Skeletal muscle tissue (tissue), 4 donors: Measurements from ENCODE around the gene RGS8. TPM values are rescaled to one million over a fixed set of nuclear protein-coding genes. Genes with fewer than 3 reads are reported as not detected.

Source experiments
- H3K27ac ChIP-seq: one replicate; pipeline ENCODE4 v1.7.0; 2013; ENCODE audit warnings: mild to moderate bottlenecking, low read depth, low read length, inconsistent platforms
- H3K27me3 ChIP-seq, 3 donors: one replicate each; pipeline ENCODE4 v1.7.0; 2013; ENCODE audit warnings: low read length in 3 of 3; ENCODE audit not compliant: control insufficient read depth in 3 of 3, insufficient read depth in 3 of 3
- H3K36me3 ChIP-seq, 3 donors: one replicate each; pipeline ENCODE4 v1.7.0; 2013; ENCODE audit warnings: low read length in 3 of 3; ENCODE audit not compliant: control insufficient read depth in 3 of 3, insufficient read depth in 3 of 3
- H3K4me1 ChIP-seq, 3 donors: one replicate each; pipeline ENCODE4 v1.7.0; 2013; ENCODE audit warnings: low read length in 3 of 3, mild to moderate bottlenecking in 3 of 3; ENCODE audit not compliant: control insufficient read depth in 3 of 3, insufficient read depth in 3 of 3
- H3K4me3 ChIP-seq, 3 donors: one replicate each; pipeline ENCODE4 v1.7.0; 2013; ENCODE audit warnings: low read length in 3 of 3
- H3K9ac ChIP-seq, 3 donors: one replicate each; pipeline ENCODE4 v1.7.0; 2013; ENCODE audit warnings: low read length in 3 of 3, mild to moderate bottlenecking in 3 of 3, moderate library complexity in 2 of 3, low read depth in 1 of 3
- H3K9me3 ChIP-seq, 3 donors: one replicate each; pipeline ENCODE4 v1.7.0; 2013; ENCODE audit warnings: low read length in 3 of 3; ENCODE audit not compliant: control insufficient read depth in 3 of 3
- total RNA-seq: library from RNA; depleted of rRNA; stranded (reverse); fragments of >200 nt; gene quantifications from one replicate; pipeline ENCODE4 v1.2.3, GENCODE V29; 2014
- donor health status: Osteomylitis.

RGS8 gene
- total RNA-seq, 1 donor from 2014 or later, result not detected

GRCh38 chr1:182644886-182645285 is 39.5 kb downstream of the RGS8 start:
- Histone ChIP-seq H3K4me1 (no peaks in the 10 kb centered on the region), H3K4me3 (no peak overlapping the region), H3K27ac (no peak overlapping the region)

GRCh38 chr1:182643699-182644098 is 40.7 kb downstream of the RGS8 start:
- Histone ChIP-seq H3K27ac (no peak overlapping the region), H3K4me1 (no peaks in the 10 kb centered on the region), H3K9ac (no peak overlapping the region), H3K36me3 (no peaks in the 10 kb centered on the region), H3K27me3 (peaks cover 0 to 3% (median 0%) of the 10 kb centered on the region in 3 donors), H3K9me3 (no peaks in the 10 kb centered on the region), H3K4me3 (no peak overlapping the region)

More at GRCh38 chr1:182644886-182645285, 39.5 kb downstream of the RGS8 start:
- H3K27me3 ChIP-seq, result peaks cover 0 to 3% (median 0%) of the 10 kb centered on the region in 3 donors
- H3K9ac ChIP-seq, result no peak overlapping the region
- H3K9me3 ChIP-seq, result no peaks in the 10 kb centered on the region
- no peaks in the 10 kb centered on the region for H3K36me3 ChIP-seq

GRCh38 chr1:182642461-182642860 is 41.9 kb downstream of the RGS8 start:
- H3K4me1 ChIP-seq, result no peaks in the 10 kb centered on the region
- no peak overlapping the region for H3K9ac ChIP-seq
- no peaks in the 10 kb centered on the region for H3K36me3 ChIP-seq
- peaks cover 0 to 3% (median 0%) of the 10 kb centered on the region in 3 donors for H3K27me3 ChIP-seq
- no peaks in the 10 kb centered on the region for H3K9me3 ChIP-seq
- H3K4me3 ChIP-seq, result no peak overlapping the region
- H3K27ac ChIP-seq, result no peak overlapping the region

GRCh38 chr1:182641561-182641960 is 42.8 kb downstream of the RGS8 start:
- H3K36me3 ChIP-seq, result no peaks in the 10 kb centered on the region
- no peaks in the 10 kb centered on the region for H3K4me1 ChIP-seq
- H3K9ac ChIP-seq, result no peak overlapping the region
- no peak overlapping the region for H3K4me3 ChIP-seq
- no peak overlapping the region for H3K27ac ChIP-seq
- peaks cover 0 to 3% (median 0%) of the 10 kb centered on the region in 3 donors for H3K27me3 ChIP-seq
- no peaks in the 10 kb centered on the region for H3K9me3 ChIP-seq

GRCh38 chr1:182639330-182639729 is 45.1 kb downstream of the RGS8 start:
- no peak overlapping the region for H3K4me3 ChIP-seq
- no peaks in the 10 kb centered on the region for H3K9me3 ChIP-seq
- H3K36me3 ChIP-seq, result no peaks in the 10 kb centered on the region
- H3K27me3 ChIP-seq, result peaks cover 0 to 3% (median 0%) of the 10 kb centered on the region in 3 donors
- H3K9ac ChIP-seq, result no peak overlapping the region
- no peak overlapping the region for H3K27ac ChIP-seq
- H3K4me1 ChIP-seq, result no peaks in the 10 kb centered on the region

- no peaks in the 10 kb centered on the region for H3K4me1 ChIP-seq
- H3K9me3 ChIP-seq, result no peaks in the 10 kb centered on the region
- H3K27me3 ChIP-seq, result peaks cover 0 to 3% (median 0%) of the 10 kb centered on the region in 3 donors
- no peaks in the 10 kb centered on the region for H3K36me3 ChIP-seq
- no peak overlapping the region for H3K27ac ChIP-seq
- no peak overlapping the region for H3K9ac ChIP-seq
- H3K4me3 ChIP-seq, result no peak overlapping the region
These were observed 46.6 kb downstream of the RGS8 start for GRCh38 chr1:182637769-182638168.

GRCh38 chr1:182635871-182636270 is 48.5 kb downstream of the RGS8 start:
- H3K36me3 ChIP-seq, result no peaks in the 10 kb centered on the region
- H3K9me3 ChIP-seq, result no peaks in the 10 kb centered on the region
- H3K27me3 ChIP-seq, result no peaks in the 10 kb centered on the region
- no peaks in the 10 kb centered on the region for H3K4me1 ChIP-seq
- H3K27ac ChIP-seq, result no peak overlapping the region
- no peak overlapping the region for H3K9ac ChIP-seq
- no peak overlapping the region for H3K4me3 ChIP-seq

Other genes with a start within 250 kb of the RGS8 start
- not detected for gene RGSL1, start 234.4 kb downstream of the RGS8 start, total RNA-seq
- gene RNASEL, start 95.3 kb downstream of the RGS8 start, total RNA-seq, result 4.2 TPM
- 7.8 TPM for gene RGS16, start 80.2 kb downstream of the RGS8 start, total RNA-seq
- 47.5 TPM for gene NPL, start 105.2 kb upstream of the RGS8 start, total RNA-seq
- gene DHX9, start 154.8 kb upstream of the RGS8 start, total RNA-seq, result 142 TPM